ENCODE data around the gene KLF18.
"Not testable (repeated sequence)": the region's sequence is repeated elsewhere in the genome, so short reads cannot be mapped to it uniquely, and the experiment has no call there.

Gene KLF18

DNA sequence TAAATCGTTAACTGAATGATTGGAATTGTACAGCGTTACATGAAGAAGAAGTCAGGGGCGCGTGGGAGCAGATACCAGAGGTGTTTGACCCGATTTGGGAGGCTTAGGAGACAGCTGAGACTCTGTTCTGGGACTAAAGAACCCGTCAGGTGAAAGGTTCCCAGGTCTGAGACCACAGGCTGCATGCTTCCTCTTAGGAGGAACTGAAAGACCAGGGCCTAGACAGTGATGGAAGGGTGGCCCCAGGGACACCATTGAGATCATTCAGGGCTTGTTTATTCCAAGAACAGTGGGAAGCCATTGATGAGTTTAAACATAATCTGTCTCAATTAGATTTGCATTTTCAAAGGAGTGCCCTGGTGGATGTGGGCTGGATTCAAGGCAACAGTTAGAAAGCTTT lies 21.9 kb downstream of the KLF18 start:
- no peak for DNase-seq

- no peak for DNase-seq
Observed at GRCh38 chr1:44118682-44119081, 22.7 kb downstream of the KLF18 start, which contains the start of gene KLF17. KLF17 (plus strand) TSS chr1:44118821; CDS start chr1:44118908, 87 bp downstream.

DNA sequence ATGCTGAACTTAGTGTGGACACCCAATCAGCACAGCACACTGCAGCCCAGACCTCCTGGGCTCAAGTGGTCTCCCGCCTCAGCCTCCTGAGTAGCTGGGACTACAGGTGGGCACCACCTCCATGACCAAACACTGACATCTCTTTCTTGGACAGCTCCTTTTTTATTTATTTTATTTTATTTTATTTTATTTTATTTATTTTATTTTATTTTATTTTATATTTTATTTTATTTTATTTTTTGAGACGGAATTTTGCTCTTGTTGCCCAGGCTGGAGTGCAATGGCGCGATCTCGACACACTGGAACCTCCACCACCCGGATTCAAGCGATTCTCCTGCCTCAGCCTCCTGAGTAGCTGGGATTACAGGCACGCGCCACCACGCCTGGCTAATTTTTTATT lies 24.2 kb downstream of the KLF18 start:
- DNase-seq = not testable (repeated sequence)

GRCh38 chr1:44114098-44114497 lies 27.3 kb downstream of the KLF18 start:
- DNase-seq = no peak

- DNase-seq = no peak
Observed at GRCh38 chr1:44113095-44113609, 28.3 kb downstream of the KLF18 start.

DNA sequence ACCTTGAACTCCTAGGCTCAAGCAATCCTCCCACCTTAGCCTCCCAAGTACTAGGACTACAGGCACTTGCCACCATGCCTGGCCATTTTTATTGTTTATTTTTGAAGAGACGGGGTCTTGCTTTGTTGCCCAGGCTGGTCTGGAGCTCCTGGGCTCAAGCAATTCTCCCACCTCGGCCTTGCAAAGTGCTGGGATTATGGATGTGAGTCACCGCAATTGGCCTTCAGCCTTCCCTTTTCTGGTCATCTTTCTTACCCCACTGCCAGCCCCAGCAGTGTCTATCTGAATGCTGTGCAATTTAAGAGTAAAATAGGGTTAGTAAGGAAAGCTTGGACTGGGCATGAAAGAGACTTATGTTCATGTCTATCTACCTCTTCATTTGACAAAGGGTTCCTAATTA lies 28.9 kb downstream of the KLF18 start:
- DNase-seq = no peak

GRCh38 chr1:44111861-44112260 lies 29.6 kb downstream of the KLF18 start:
- no peak for DNase-seq

- DNase-seq = no peak
Observed at GRCh38 chr1:44110916-44111315, 30.5 kb downstream of the KLF18 start.

- DNase-seq = no peak
Observed at GRCh38 chr1:44108971-44109370, 32.5 kb downstream of the KLF18 start.

DNA sequence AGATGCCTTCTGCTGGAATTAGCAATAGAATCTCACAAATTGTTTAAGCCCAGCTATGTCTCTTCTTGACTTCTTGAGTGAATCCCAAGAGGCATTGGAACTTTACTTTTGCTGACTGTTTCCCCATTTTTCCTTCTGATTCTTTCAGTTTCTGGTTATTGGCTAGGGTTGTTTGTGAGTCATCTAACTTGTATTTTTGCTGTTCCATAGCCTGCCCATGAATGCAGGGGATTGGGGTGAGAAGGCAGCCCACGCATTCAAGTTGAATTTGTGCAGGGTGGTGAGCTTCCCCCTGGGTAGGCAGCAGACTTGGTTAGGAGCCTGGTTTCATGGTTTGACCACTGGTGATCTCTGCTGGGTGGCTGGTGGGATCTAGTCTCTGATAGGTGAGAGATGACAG lies 33.2 kb downstream of the KLF18 start:
- no peak for DNase-seq

DNA sequence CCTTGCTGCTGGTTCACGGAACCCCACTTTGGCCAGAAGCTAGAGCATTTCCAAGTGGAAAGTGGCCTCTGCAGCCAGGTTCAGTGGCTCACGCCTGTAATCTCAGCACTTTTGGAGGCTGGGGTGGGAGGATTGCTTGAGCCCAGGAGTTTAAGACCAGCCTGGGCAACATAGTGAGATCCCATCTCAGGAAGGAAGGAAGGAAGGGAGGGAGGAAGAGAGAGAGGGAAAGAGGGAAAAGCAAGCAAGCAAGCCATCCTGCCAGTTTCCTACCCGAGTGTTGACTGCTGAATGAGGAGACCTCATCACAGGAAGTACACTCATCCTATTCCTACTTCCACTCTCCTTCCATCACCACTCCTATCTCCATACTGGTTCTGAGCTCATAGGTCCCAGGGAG lies 35.6 kb downstream of the KLF18 start:
- no peak for DNase-seq

DNA sequence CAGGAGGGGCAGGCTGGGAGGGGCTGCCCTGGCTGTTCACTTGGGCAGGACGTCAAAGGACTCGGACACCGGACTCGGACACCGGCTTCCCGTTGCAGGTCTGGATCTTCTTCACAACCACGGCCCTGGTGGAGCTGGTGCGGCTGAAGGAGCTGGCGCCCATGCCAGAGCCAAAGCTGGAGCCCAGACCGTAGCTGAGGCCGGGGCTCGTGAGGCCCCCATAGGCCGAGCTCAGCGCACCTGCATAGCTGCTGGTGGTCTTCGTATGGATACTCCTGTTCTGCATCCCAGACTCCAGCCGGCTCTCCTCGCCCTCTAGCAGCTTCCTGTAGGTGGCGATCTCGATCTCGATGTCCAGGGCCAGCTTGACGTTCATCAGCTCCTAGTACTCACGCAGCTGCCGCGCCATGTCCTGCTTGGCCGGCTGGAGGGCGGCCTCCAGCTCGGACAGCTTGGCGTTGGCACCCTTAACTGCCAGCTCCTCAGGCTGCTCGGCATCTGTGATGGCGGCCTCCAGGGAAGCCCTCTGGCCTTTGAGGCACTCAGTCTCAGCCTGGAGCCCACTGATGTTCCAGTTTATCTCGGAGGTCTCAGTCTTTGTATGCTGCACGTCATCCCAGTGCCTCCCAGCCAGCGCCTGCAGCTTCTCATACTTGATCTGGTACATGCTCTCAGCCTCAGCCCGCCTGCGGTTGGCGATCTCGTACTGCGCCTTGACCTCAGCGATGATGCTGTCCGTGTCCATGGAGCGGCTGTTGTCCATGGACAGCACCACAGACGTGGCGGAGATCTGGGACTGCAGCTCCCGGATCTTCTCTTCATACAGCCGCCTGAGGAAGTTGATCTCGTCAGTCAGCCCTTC lies 37.9 kb downstream of the KLF18 start:
- no peak for DNase-seq

GRCh38 chr1:44101328-44101727 lies 40.1 kb downstream of the KLF18 start:
- no peak for DNase-seq

DNA sequence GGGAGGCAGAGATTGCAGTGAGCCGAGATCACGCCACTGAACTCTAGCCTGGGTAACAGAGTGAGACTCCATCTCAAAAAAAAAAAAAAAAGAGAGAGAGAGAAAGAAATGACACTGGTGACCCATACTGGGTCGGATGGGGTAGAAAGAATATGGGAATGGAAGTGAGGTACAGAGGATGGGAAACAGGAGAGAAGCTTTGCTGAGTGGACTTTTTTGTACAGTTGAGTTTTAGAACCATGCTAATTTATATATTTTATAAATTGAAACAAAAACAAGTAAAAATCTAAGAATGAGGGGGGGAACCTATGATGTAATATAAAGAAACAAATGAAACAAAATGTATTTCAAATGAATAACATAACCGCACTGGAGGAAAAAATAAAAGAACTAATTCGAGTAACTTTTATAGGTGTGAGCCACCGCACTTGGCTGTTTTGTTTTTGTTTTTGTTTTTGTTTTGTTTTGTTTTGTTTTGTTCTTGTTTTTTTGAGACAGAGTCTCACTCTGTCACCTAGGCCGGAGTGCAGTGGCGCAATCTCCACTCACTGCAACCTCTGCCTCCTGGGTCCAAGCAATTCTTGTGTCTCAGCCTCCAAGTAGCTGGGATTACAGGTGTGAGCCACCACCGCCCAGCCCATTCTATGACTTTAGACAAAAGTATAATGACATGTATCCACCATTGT lies 41.1 kb downstream of the KLF18 start:
- DNase-seq = no peak

DNA sequence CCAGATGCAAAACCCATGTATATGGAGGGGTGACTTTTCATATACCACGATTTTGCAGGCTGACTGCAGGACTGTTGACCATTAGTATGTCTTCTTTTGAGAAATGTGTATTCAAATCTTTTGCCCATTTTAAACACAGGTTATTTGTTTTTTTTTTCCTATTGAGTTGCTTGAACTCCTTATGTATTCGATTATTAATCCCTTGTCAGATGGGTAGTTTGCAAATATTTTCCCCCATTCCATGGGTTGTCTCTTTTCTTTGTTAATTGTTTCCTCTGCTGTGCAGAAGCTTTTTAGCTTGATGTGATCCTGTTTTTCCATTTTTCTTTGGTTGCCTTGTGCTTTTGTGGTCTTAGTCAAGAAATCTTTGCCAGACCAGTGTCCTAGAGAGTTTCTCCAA lies 47.4 kb downstream of the KLF18 start:
- no peak for DNase-seq

DNA sequence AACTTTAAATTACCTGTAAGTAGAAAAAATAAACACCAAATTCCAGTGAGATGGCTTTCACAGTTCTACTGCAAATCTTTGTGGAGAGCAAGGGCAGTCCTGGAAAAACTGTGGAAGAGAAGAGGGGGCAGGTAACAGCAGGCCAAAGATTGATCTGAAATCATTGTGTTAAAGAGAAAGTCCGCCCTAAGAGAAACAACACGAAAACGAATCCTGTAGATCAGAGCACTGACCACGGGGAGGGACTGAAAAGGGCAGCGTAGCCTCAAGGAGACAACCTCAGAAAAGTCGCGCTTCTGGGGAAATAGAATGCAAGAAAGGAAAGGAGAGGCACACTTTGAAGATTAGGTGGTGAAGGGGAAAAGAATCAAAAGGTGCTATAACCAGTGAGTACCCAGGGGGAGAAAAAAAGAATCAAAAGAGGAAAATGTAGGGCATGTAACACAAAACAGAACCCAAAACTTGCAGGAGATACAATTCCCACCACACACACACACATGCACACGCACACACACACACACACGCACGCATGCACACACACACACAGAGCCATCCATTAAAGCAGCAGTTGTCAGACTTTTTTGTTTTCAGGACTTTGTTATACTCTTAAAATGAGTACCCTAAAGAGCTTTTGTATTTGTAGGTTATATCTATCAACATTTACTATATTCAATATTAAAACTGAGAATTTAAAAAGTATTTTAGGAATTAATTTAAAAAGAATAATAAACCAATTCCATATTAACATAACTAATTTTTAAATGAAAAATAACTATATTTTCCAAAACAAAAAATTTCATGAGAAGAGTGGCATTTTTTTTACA lies 50.8 kb downstream of the KLF18 start:
- DNase-seq = no peak

DNA sequence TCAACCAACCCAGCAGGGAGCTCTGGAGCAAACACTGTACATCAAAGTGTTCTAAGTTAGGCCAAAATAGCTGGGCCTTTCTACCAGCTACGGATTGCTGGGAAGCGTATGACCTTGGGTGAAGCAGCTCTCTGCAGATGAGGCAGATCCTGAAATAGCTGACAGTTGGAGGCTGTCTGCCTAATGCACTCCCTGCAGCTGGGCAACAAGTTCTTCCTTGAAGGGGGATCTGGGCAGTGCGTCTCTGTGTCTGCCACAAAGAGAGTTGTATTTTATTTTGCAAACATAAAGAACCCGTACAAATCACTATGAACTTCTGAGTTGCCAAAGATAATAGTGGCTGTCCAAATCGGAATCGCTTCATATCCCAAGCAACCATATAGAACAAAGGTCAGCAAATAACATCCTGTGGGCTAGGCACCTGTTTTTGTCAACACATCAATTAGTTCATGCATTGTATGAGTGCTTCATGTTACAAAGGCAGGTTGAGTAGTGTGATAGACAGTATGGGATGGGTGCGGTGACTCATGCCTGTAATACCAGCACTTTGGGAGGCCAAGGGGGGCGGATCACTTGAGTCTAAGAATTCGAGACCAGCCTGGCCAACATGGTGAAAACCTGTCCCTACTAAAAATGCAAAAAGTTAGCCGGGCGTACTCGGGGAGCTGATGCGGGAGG lies 51.9 kb downstream of the KLF18 start:
- DNase-seq = peak; percentile 3

All from T1000 (cell line).